A549 (cell line): ENCODE results near the gene MSI2.

ENCODE experiments used
- BHLHE40 ChIP-seq: IDR thresholded peaks from 2 replicates; pipeline ENCODE4 v1.6.1; 2012; ENCODE audit warnings: low read depth, low read length, inconsistent platforms
- CTCF ChIP-seq: fragments of >200 bp; sonication (Bioruptor Twin); formaldehyde crosslinking; IDR thresholded peaks from 3 replicates; pipeline ENCODE4 v1.5.1; 2016
- E2F6 ChIP-seq: IDR thresholded peaks from 2 replicates; pipeline ENCODE4 v1.6.1; 2012; ENCODE audit warnings: low read depth, borderline replicate concordance
- EP300 ChIP-seq, 2 experiments: fragments of >200 bp; sonication (Bioruptor Twin); formaldehyde crosslinking; IDR thresholded peaks; 2 replicates in 1 of 2; 3 replicates in 1 of 2; pipeline ENCODE4 v1.6.1; 2016 to 2017

- no peak for TF ChIP-seq CTCF
- no peak for TF ChIP-seq EP300 (IDR thresholded peaks at IDR 0.05)
- no peak for TF ChIP-seq E2F6
- no peak for TF ChIP-seq BHLHE40
Measured at GRCh38 chr17:57601143-57601735, 344.9 kb downstream of the MSI2 start.
